GM23338 (cell line): ENCODE data around the gene ROR1. TPM values are rescaled to one million over a fixed set of nuclear protein-coding genes. Genes with fewer than 3 reads are reported as not detected.

Experiments
- ATAC-seq: fragments of 200-7000 bp; cut with Tn5 transposase; 3 replicates; pipeline ENCODE4 v1.9.1; 2020
- DNase-seq: peaks from one replicate; pipeline ENCODE4 v3.0.0-alpha.2; 2015; ENCODE audit warnings: low spot score
- H2AFZ ChIP-seq: fragments of 200-600 bp; sonication (generic); 2 replicates; pipeline ENCODE4 v1.8.0; 2016; ENCODE audit warnings: antibody characterized with exemption, mild to moderate bottlenecking, moderate library complexity
- H3F3A ChIP-seq: fragments of 200-600 bp; sonication (generic); replicated peaks from 2 replicates; pipeline ENCODE4 v1.8.0; 2017; ENCODE audit warnings: antibody characterized with exemption, mixed run types, low read depth
- H3K27ac ChIP-seq: fragments of 200-600 bp; sonication (generic); 2 replicates; pipeline ENCODE4 v1.6.1; 2016; ENCODE audit warnings: low read depth
- H3K27me3 ChIP-seq: fragments of 200-600 bp; sonication (generic); 2 replicates; pipeline ENCODE4 v1.8.0; 2016; ENCODE audit warnings: mild to moderate bottlenecking, mixed run types, moderate library complexity; ENCODE audit not compliant: insufficient read depth
- H3K36me3 ChIP-seq: fragments of 200-600 bp; sonication (generic); 2 replicates; pipeline ENCODE4 v1.8.0; 2016; ENCODE audit warnings: mild to moderate bottlenecking; ENCODE audit not compliant: insufficient read depth
- H3K4me1 ChIP-seq: fragments of 200-600 bp; sonication (generic); 2 replicates; pipeline ENCODE4 v1.8.0; 2016; ENCODE audit warnings: mild to moderate bottlenecking, moderate library complexity; ENCODE audit not compliant: insufficient read depth
- H3K4me2 ChIP-seq: fragments of 200-600 bp; sonication (generic); 2 replicates; pipeline ENCODE4 v1.7.1; 2017; ENCODE audit warnings: mixed run types
- H3K4me3 ChIP-seq: fragments of 200-600 bp; sonication (generic); 2 replicates; pipeline ENCODE4 v1.6.1; 2016; ENCODE audit warnings: mixed run types
- H3K79me2 ChIP-seq: fragments of 200-600 bp; sonication (generic); replicated peaks from 2 replicates; pipeline ENCODE4 v1.8.0; 2017; ENCODE audit warnings: mild to moderate bottlenecking; ENCODE audit not compliant: insufficient read depth
- H3K9me2 ChIP-seq: fragments of 200-600 bp; sonication (generic); 2 replicates; pipeline ENCODE4 v1.8.0; 2017; ENCODE audit not compliant: insufficient read depth
- H4K20me1 ChIP-seq: fragments of 200-600 bp; sonication (generic); replicated peaks from 2 replicates; pipeline ENCODE4 v1.8.0; 2017; ENCODE audit warnings: mild to moderate bottlenecking; ENCODE audit not compliant: insufficient read depth
- H3K27ac Mint-ChIP-seq: 2 replicates; pipeline ENCODE4 v1.8.0; 2020; ENCODE audit warnings: inconsistent platforms, mild to moderate bottlenecking, moderate library complexity, mixed read lengths
- H3K27me3 Mint-ChIP-seq: 3 replicates; pipeline ENCODE4 v1.8.0; 2022; ENCODE audit warnings: low read depth, mild to moderate bottlenecking, moderate library complexity, mixed read lengths, inconsistent platforms; ENCODE audit not compliant: insufficient read depth, poor library complexity
- H3K36me3 Mint-ChIP-seq: 3 replicates; pipeline ENCODE4 v1.8.0; 2021; ENCODE audit warnings: low read depth, mild to moderate bottlenecking, inconsistent platforms, moderate library complexity, mixed read lengths
- H3K4me1 Mint-ChIP-seq: 3 replicates; pipeline ENCODE4 v1.8.0; 2020; ENCODE audit warnings: mild to moderate bottlenecking, inconsistent platforms, mixed read lengths
- H3K4me3 Mint-ChIP-seq: 3 replicates; pipeline ENCODE4 v1.8.0; 2021; ENCODE audit warnings: moderate library complexity, mild to moderate bottlenecking, inconsistent platforms, mixed read lengths
- H3K9me3 Mint-ChIP-seq: 3 replicates; pipeline ENCODE4 v1.8.0; 2020; ENCODE audit warnings: moderate library complexity, mild to moderate bottlenecking, inconsistent platforms, mixed read lengths
- CREB1 ChIP-seq: fragments of 250-450 bp; sonication (Bioruptor Pico); IDR thresholded peaks from 2 replicates; pipeline ENCODE4 v1.5.0; 2020; ENCODE audit warnings: low read depth, mild to moderate bottlenecking, moderate library complexity
- EZH2 ChIP-seq: fragments of 200-600 bp; sonication (generic); IDR thresholded peaks from one replicate; pipeline ENCODE4 v1.8.0; 2017; ENCODE audit warnings: antibody characterized with exemption, mild to moderate bottlenecking, low read depth; ENCODE audit not compliant: unreplicated experiment
- EZH2phosphoT487 ChIP-seq: fragments of 200-600 bp; sonication (generic); IDR thresholded peaks from one replicate; pipeline ENCODE4 v1.8.1; 2018; ENCODE audit warnings: antibody characterized with exemption; ENCODE audit not compliant: unreplicated experiment
- JUNB ChIP-seq: IDR thresholded peaks from one replicate; pipeline ENCODE4 v1.6.1; 2016; ENCODE audit warnings: antibody characterized with exemption; ENCODE audit not compliant: unreplicated experiment
- NANOG ChIP-seq: IDR thresholded peaks from 2 replicates; pipeline ENCODE4 v1.6.1; 2016; ENCODE audit warnings: antibody characterized with exemption, borderline replicate concordance
- POLR2AphosphoS5 ChIP-seq: IDR thresholded peaks from 2 replicates; pipeline ENCODE4 v1.6.1; 2016; ENCODE audit warnings: antibody characterized with exemption, low read depth
- STAT1 ChIP-seq: IDR thresholded peaks from one replicate; pipeline ENCODE4 v1.6.1; 2016; ENCODE audit warnings: antibody characterized with exemption; ENCODE audit not compliant: unreplicated experiment
- ZNF114 ChIP-seq: fragments of 250-450 bp; sonication (Bioruptor Pico); IDR thresholded peaks from 2 replicates; pipeline ENCODE4 v1.5.0; 2020; ENCODE audit warnings: mild to moderate bottlenecking, moderate library complexity
- ZNF331 ChIP-seq: fragments of 250-450 bp; sonication (Bioruptor Pico); IDR thresholded peaks from 2 replicates; pipeline ENCODE4 v1.5.0; 2020; ENCODE audit warnings: low read depth, mild to moderate bottlenecking, moderate library complexity
- polyA plus RNA-seq: library from polyadenylated mRNA; unstranded; fragments of >200 nt; fragmentation: Nextera tagmentation; extraction: Ambion mirVana; gene quantifications from 2 replicates; pipeline ENCODE4 v1.2.1, GENCODE V29; 2016
- total RNA-seq: library from RNA; depleted of rRNA; stranded (reverse); fragments of >200 nt; shearing (Covaris generic); gene quantifications from 2 replicates; pipeline ENCODE4 v1.2.3, GENCODE V29; 2014
- TF ChIP-seq, protein P1 (sequence below), 2 experiments: fragments of 200-600 bp in 1 of 2; sonication (generic) in 1 of 2; conservative IDR thresholded peaks; 2 replicates each; pipeline versions ENCODE4 v1.5.1 to v1.6.1; 2016 to 2017; ENCODE audit warnings: antibody characterized with exemption in 2 of 2, low read depth in 2 of 2, mild to moderate bottlenecking in 2 of 2, moderate library complexity in 1 of 2
- TF ChIP-seq, protein P2 (sequence below): IDR thresholded peaks from 2 replicates; pipeline ENCODE4 v1.6.1; 2016; ENCODE audit warnings: antibody characterized with exemption

The ROR1 gene
- total and polyA plus RNA-seq, 2 experiments from 2014 or later: 59.7 to 96.0 TPM

DNA sequence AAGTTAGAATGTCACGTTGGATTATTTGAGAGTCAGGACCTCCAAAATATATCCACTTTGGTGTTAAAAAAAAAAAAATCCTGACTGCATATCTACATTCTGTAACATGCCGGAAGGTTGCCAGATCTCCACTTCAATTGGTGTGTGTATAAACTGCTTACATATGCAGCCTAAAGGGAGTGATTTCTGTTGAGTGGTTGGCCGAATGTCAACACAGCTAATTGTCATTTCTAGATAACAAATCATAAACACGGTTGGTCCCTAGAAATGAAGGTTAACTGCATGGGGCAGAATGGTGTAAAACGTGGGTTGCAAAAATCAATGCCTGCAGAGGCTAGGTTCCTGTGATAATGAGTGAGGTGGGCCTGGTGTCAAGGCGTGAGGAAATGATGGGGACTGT lies 15.0 kb upstream of the ROR1 start:
- Histone ChIP-seq H3K79me2 (no peaks in the 10 kb centered on the region), H3K4me3 (no peak overlapping the region), H3K36me3 (no peaks in the 10 kb centered on the region), H4K20me1 (no peaks in the 10 kb centered on the region), H3F3A (no peaks in the 10 kb centered on the region), H3K4me1 (no peaks in the 10 kb centered on the region), H3K9me2 (no peaks in the 10 kb centered on the region), H3K27ac (no peak overlapping the region), H3K4me2 (no peak overlapping the region), H3K27me3 (no peaks in the 10 kb centered on the region), H2AFZ (peak overlapping the region; percentile 76; the same call in 1 of the 2 replicates)
- TF ChIP-seq STAT1: no peak
- no peak for TF ChIP-seq EZH2
- TF ChIP-seq ZNF331 (CRISPR knock-in tag): no peak
- TF ChIP-seq JUNB: no peak
- H3K4me1 Mint-ChIP-seq: peaks cover 16% of the 10 kb centered on the region; the same call in 2 of the 3 replicates
- no peaks in the 10 kb centered on the region for H3K27me3 Mint-ChIP-seq
- H3K4me3 Mint-ChIP-seq: no peak overlapping the region
- H3K27ac Mint-ChIP-seq: peak overlapping the region; percentile 37; the same call in 1 of the 2 replicates
- DNase-seq: no peak
- H3K36me3 Mint-ChIP-seq: no peaks in the 10 kb centered on the region
- H3K9me3 Mint-ChIP-seq: no peaks in the 10 kb centered on the region; the same call in 2 of the 3 replicates
- ATAC-seq: no peak

DNA sequence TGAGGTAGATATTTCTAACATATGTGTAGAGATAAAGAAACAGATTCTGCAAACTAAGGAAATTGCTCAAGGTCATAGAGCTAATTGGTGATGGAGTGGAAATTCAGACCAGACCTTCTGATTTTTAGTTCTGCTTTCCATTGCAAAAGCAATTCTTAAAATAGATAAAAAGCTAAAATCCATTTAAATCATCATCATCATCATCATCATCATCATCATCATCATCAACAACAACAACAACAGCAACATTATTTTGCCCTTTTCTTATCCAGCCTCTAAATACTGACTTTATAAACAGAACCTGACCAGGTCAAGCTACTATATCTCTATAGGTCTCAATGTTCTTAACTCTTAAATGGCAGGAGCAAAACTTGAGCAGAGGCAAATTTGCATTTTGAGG lies 14.0 kb upstream of the ROR1 start:
- Histone ChIP-seq H3K4me2 (no peak overlapping the region), H3K27ac (no peak overlapping the region), H3K9me2 (no peaks in the 10 kb centered on the region), H3K79me2 (no peaks in the 10 kb centered on the region), H3K4me3 (no peak overlapping the region), H3F3A (no peaks in the 10 kb centered on the region), H2AFZ (no peak overlapping the region), H3K27me3 (no peaks in the 10 kb centered on the region), H3K36me3 (no peaks in the 10 kb centered on the region), H4K20me1 (no peaks in the 10 kb centered on the region), H3K4me1 (no peaks in the 10 kb centered on the region)
- H3K36me3 Mint-ChIP-seq: no peaks in the 10 kb centered on the region
- H3K27me3 Mint-ChIP-seq: no peaks in the 10 kb centered on the region
- H3K27ac Mint-ChIP-seq: no peak overlapping the region
- no peaks in the 10 kb centered on the region; the same call in 2 of the 3 replicates for H3K9me3 Mint-ChIP-seq
- TF ChIP-seq EZH2 (no peak), ZNF114 (CRISPR knock-in tag) (no peak), STAT1 (no peak), JUNB (no peak), POLR2AphosphoS5 (no peak), NANOG (no peak), EZH2phosphoT487 (no peak), ZNF331 (CRISPR knock-in tag) (no peak), CREB1 (CRISPR knock-in tag) (no peak)
- TF ChIP-seq, protein P1, sequence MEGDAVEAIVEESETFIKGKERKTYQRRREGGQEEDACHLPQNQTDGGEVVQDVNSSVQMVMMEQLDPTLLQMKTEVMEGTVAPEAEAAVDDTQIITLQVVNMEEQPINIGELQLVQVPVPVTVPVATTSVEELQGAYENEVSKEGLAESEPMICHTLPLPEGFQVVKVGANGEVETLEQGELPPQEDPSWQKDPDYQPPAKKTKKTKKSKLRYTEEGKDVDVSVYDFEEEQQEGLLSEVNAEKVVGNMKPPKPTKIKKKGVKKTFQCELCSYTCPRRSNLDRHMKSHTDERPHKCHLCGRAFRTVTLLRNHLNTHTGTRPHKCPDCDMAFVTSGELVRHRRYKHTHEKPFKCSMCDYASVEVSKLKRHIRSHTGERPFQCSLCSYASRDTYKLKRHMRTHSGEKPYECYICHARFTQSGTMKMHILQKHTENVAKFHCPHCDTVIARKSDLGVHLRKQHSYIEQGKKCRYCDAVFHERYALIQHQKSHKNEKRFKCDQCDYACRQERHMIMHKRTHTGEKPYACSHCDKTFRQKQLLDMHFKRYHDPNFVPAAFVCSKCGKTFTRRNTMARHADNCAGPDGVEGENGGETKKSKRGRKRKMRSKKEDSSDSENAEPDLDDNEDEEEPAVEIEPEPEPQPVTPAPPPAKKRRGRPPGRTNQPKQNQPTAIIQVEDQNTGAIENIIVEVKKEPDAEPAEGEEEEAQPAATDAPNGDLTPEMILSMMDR (conservative IDR thresholded peaks at IDR 0.05; ENCODE audit: low read depth in 2 of 2): no peak
- TF ChIP-seq, protein P2, sequence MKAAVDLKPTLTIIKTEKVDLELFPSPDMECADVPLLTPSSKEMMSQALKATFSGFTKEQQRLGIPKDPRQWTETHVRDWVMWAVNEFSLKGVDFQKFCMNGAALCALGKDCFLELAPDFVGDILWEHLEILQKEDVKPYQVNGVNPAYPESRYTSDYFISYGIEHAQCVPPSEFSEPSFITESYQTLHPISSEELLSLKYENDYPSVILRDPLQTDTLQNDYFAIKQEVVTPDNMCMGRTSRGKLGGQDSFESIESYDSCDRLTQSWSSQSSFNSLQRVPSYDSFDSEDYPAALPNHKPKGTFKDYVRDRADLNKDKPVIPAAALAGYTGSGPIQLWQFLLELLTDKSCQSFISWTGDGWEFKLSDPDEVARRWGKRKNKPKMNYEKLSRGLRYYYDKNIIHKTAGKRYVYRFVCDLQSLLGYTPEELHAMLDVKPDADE: no peak
- ATAC-seq (no peak), DNase-seq (no peak)
- H3K4me1 Mint-ChIP-seq: peaks cover 16% of the 10 kb centered on the region; the same call in 2 of the 3 replicates
- no peak overlapping the region for H3K4me3 Mint-ChIP-seq
